HFFc6 (cell line): ENCODE results near the gene RAB11FIP3. TPM values are rescaled to one million over a fixed set of nuclear protein-coding genes. Genes with fewer than 3 reads are reported as not detected.

Experiments used
- DNase-seq: peaks from one replicate; pipeline ENCODE4 v3.0.0-alpha.2; 2018
- H3K27ac Mint-ChIP-seq: 2 replicates; pipeline ENCODE4 v1.8.0; 2020; ENCODE audit warnings: mild to moderate bottlenecking, mixed read lengths
- H3K27me3 Mint-ChIP-seq: 2 replicates; pipeline ENCODE4 v1.8.0; 2021; ENCODE audit warnings: mild to moderate bottlenecking, moderate library complexity, mixed read lengths; ENCODE audit not compliant: insufficient read depth
- H3K36me3 Mint-ChIP-seq: 2 replicates; pipeline ENCODE4 v1.8.0; 2021; ENCODE audit warnings: low read depth, mixed read lengths
- H3K4me1 Mint-ChIP-seq: 2 replicates; pipeline ENCODE4 v1.8.0; 2020; ENCODE audit warnings: low read depth, mixed read lengths
- H3K4me3 Mint-ChIP-seq: 2 replicates; pipeline ENCODE4 v1.8.0; 2020; ENCODE audit warnings: mild to moderate bottlenecking, moderate library complexity, mixed read lengths
- H3K9me3 Mint-ChIP-seq: 2 replicates; pipeline ENCODE4 v1.8.0; 2020; ENCODE audit warnings: mild to moderate bottlenecking, mixed read lengths
- total RNA-seq, 6 experiments: library from RNA; stranded (reverse); fragmentation: NEBNext Ultra II Directional; extraction: Animal tissue kit (Norgen Biotek cat#: 25700); gene quantifications; 2 replicates in 1 of 6; 3 replicates in 5 of 6; pipeline ENCODE4 v1.2.3, GENCODE V29; 2021
- TF ChIP-seq, protein P1 (sequence below): fragments of 200-600 bp; sonication (generic); IDR thresholded peaks from 2 replicates; pipeline ENCODE4 v1.5.0; 2021; ENCODE audit warnings: antibody characterized with exemption, mild to moderate bottlenecking

RAB11FIP3 gene
- total RNA-seq, 6 experiments from 2014 or later, result 30.3 to 36.9 (median 33.9) TPM

GRCh38 chr16:391885-392335, 33.5 kb upstream of the RAB11FIP3 start:
- TF ChIP-seq, protein P1, sequence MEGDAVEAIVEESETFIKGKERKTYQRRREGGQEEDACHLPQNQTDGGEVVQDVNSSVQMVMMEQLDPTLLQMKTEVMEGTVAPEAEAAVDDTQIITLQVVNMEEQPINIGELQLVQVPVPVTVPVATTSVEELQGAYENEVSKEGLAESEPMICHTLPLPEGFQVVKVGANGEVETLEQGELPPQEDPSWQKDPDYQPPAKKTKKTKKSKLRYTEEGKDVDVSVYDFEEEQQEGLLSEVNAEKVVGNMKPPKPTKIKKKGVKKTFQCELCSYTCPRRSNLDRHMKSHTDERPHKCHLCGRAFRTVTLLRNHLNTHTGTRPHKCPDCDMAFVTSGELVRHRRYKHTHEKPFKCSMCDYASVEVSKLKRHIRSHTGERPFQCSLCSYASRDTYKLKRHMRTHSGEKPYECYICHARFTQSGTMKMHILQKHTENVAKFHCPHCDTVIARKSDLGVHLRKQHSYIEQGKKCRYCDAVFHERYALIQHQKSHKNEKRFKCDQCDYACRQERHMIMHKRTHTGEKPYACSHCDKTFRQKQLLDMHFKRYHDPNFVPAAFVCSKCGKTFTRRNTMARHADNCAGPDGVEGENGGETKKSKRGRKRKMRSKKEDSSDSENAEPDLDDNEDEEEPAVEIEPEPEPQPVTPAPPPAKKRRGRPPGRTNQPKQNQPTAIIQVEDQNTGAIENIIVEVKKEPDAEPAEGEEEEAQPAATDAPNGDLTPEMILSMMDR, result peak; percentile 93
- Mint-ChIP-seq H3K36me3 (no peaks in the 10 kb centered on the region; the same call in 1 of the 2 replicates), H3K4me3 (no peak overlapping the region), H3K9me3 (peaks cover 5% of the 10 kb centered on the region; the same call in 1 of the 2 replicates), H3K27me3 (0 out of 2 replicates have a peak, but pooled peaks cover 3% of the 10 kb centered on the region), H3K27ac (peak overlapping the region; percentile 33; the same call in 1 of the 2 replicates), H3K4me1 (peaks cover 20% of the 10 kb centered on the region)
- peak; percentile 87 for DNase-seq

GRCh38 chr16:392450-393030, 32.9 kb upstream of the RAB11FIP3 start:
- H3K36me3 Mint-ChIP-seq, result no peaks in the 10 kb centered on the region; the same call in 1 of the 2 replicates
- no peak for DNase-seq
- H3K4me3 Mint-ChIP-seq, result no peak overlapping the region
- no peak overlapping the region for H3K27ac Mint-ChIP-seq
- TF ChIP-seq, protein P1, result no peak
- H3K27me3 Mint-ChIP-seq, result 0 out of 2 replicates have a peak, but pooled peaks cover 3% of the 10 kb centered on the region
- peaks cover 20% of the 10 kb centered on the region for H3K4me1 Mint-ChIP-seq
- H3K9me3 Mint-ChIP-seq, result peaks cover 5% of the 10 kb centered on the region; the same call in 1 of the 2 replicates

- Mint-ChIP-seq H3K4me3 (peak overlapping the region; percentile 90), H3K4me1 (peaks cover 19% of the 10 kb centered on the region), H3K36me3 (peaks cover 8% of the 10 kb centered on the region), H3K27me3 (peaks cover 5% of the 10 kb centered on the region; the same call in 1 of the 2 replicates), H3K9me3 (peaks cover 5% of the 10 kb centered on the region; the same call in 1 of the 2 replicates), H3K27ac (peak overlapping the region; percentile 92; the same call in 1 of the 2 replicates)
- TF ChIP-seq, protein P1, result no peak
- no peak for DNase-seq
Observed at GRCh38 chr16:396199-396598, 29.2 kb upstream of the RAB11FIP3 start.

DNA sequence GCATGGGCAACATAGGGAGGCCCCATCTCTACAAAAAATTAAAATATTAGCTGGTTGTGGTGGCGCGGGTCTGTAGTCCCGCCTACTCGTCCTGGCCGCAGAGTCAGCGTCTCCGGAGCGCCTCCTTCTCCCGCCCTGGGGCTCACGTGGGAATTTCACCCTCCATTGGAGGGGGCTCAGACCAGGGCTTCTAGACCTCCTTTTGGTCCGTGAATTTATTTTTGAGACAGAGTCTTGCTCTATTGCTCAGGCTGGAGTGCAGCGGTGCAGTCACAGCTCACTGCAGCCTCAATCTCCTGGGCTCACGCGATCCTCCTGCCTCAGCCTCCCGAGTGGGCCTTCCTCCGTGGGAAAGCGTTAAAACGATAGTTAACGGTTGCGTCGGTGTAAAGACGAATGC, 28.8 kb upstream of the RAB11FIP3 start:
- peaks cover 6% of the 10 kb centered on the region; the same call in 1 of the 2 replicates for H3K27me3 Mint-ChIP-seq
- peaks cover 5% of the 10 kb centered on the region; the same call in 1 of the 2 replicates for H3K9me3 Mint-ChIP-seq
- TF ChIP-seq, protein P1, result no peak
- H3K27ac Mint-ChIP-seq, result peak overlapping the region; percentile 92
- peak; percentile 33 for DNase-seq
- peaks cover 19% of the 10 kb centered on the region for H3K4me1 Mint-ChIP-seq
- peaks cover 8% of the 10 kb centered on the region for H3K36me3 Mint-ChIP-seq
- H3K4me3 Mint-ChIP-seq, result peak overlapping the region; percentile 90

DNA sequence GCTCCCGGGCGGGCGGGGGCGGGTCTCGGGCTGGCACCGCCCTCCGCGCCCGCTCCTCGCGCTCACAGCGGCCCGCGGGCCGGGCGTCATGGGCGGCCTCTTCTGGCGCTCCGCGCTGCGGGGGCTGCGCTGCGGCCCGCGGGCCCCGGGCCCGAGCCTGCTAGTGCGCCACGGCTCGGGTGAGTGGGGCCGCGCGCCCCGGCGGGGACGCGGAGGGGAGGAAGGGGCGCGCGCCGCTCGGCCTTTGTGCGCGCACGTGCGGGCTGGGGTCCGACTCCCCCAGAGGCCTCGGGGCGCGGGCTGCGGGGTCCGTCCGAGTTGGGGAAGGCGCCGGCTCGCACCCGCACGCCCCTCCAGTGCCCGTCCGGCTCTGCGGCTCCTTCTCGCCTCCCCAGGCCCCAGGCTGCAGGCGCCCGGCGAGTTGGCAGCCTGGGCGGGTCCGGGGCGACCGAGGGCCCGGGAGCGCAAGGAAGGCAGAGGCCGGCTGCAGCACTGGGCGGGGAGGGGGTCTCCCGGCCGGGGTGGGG, 28.3 kb upstream of the RAB11FIP3 start, which contains the start of gene NME4:
Gene NME4, plus strand, starts transcription at position 65 of the 527 bp plus-strand sequence. Its CDS starts 24 bp downstream, at position 89.
- Mint-ChIP-seq H3K9me3 (peaks cover under 1% of the 10 kb centered on the region; the same call in 1 of the 2 replicates), H3K27me3 (peaks cover 6% of the 10 kb centered on the region; the same call in 1 of the 2 replicates), H3K4me3 (peak within 1 kb of the TSS; percentile 90), H3K27ac (peak within 1 kb of the TSS; percentile 92), H3K4me1 (peaks cover 19% of the 10 kb centered on the region), H3K36me3 (peaks cover 8% of the 10 kb centered on the region)
- no peak for DNase-seq
- TF ChIP-seq, protein P1, result no peak
